ENCODE measurements around the gene PRKCB.

Gene PRKCB

DNA sequence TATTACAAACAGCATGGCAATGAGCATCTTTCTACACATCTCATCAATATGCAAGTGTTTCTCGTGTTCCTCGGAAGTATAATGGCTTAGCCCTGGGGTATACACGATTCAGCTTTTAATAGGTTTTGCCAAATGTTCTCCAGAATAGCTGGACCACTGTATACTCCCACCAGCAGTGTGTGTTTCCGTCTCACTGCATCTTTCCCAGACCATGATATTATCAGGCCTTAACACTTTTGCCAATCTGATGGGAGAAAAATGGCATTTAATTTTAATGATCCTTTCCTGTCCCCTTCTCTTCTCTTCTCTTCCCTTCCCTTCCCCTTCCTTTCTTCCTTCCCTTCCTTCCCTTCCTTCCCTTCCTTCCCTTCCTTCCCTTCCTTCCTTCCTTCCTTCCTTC is 30.8 kb downstream of the PRKCB start:
- DNase-seq: no peak

DNA sequence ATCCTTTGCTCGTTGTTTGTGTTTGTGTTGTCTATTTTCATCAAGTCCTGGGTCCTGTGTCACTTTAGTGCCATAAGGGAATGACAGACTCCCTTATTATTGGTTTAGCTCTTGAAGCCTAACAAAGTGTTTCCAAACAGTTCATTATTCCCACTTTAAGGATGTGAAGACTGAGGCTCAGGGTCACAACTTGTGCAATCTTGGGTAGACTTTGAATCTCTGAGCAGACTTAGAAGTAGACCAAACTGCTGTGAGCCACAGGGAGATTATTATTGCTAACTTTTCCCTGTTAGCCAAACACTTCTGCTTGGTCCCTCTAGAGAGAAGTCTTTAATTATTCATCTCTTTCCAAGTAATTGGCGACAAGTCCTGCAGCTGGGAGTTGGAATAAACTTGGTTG is 31.8 kb downstream of the PRKCB start:
- no peak for DNase-seq

DNA sequence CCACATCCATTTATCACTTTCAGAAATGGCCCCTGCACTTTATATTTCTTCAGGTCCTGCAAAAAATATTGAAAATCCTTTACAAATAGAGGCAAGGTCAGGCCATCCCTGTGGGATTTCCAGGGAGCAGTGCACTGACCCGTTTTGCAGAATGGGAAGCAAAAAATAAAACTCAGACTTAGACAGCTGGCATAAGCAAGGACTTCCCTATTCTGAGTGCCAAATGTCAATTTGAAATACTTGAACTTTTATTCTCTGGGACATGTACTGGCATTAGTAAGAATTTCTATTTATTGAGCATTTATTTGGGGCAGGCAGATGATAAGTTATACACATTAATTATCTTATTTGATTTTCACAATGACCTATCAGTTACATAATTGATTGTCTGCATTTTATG is 32.4 kb downstream of the PRKCB start:
- no peak for DNase-seq

DNA sequence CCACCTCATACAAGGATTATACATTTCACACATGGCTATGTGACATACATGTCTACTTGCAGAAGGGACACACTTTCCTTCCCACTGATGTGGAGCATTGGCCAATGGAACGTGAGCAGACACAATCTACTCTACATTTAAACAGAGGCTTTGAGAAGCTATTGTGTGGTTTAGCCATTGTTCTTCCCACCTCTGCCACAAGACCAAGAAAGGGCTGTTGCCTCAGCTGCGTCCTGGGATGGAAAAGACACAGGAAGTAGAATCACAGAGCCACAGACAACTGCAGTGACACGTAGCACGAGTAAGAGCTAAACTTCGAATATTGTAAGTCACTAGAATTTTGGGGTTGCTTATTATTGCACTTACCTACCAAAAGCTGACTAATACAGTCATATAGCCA is 33.3 kb downstream of the PRKCB start:
- no peak for DNase-seq

DNA sequence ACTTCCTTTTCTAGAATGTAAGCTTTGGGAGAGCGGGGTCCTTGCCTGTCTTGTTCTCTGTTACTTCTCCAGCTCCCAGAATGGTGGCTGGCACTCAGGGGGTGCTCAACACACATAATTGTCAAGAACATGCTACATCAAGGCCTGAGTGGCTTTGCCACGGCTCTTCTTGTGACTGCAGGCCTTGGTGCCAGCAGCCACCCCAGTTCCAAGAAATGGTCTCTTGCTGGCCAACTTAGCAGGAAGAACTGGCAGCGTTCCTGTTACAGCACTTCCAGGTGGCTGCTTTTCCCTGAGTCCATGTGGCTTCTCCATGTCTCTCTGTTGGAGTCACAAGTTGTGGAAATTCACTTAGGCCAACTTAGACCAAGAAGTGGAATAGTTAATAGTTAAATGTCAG is 36.1 kb downstream of the PRKCB start:
- peak in 7 of 14 donors; percentile 6 to 87 (median 37) for DNase-seq

DNA sequence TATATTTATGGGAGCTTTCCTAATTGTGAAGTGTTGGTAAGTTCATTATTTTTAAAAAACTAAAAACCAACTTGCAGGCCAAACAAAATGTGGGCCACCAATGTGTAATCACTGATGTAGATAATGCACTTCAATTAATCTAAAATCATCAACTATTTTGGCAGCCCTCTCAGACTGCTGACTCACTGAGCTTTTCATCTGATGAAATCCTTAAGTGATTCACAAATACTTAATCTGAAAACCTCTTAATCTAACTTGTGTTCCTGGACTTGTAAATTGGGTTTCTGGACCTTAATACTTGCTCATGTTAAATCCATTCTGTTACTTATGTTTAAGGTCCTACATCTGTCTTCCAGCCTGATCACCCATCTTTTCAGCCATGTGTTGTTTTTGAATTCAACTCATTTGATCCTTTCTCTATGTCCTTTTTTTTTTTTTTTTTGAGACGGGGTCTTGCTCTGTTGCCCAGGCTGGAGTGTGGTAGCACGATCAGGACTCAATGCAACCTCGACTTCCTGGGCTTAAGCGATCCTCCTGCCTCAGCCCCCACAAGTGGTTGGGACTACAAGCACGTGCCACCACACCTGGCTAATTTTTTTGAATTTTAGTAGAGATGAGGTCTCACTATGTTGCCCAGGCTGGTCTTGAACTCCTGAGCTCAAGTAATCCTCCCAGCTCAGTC is 39.0 kb downstream of the PRKCB start:
- no peak for DNase-seq

DNA sequence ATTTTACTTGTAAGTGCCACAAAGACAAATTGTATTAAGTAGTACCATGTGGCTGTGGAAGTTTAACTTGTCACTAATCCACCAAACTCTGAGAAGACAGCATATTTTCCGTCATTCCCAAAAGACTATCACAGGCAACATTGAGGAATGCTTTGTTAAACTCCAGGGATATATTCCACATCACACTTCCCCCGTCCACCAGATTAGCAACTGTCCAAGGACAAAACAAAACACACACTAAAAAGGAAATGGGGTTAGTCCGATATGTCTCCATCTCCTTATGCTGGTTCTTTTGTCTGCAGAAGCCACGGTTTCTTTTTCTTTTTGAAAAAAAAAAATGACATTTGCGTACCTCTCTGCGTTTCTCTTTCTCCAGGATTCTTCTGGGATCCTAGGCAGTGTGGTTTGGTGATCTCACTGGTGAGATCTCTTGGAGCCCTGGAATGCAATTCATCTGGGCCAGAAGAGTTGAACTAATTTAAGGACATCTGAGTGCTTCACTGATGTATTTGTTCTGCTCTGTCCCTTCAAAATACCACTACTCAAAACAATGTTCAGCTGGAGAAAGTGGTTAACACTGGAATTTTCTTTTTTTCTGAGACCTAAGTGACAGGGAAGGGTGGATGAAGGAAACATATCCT is 40.6 kb downstream of the PRKCB start:
- no peak for DNase-seq

DNA sequence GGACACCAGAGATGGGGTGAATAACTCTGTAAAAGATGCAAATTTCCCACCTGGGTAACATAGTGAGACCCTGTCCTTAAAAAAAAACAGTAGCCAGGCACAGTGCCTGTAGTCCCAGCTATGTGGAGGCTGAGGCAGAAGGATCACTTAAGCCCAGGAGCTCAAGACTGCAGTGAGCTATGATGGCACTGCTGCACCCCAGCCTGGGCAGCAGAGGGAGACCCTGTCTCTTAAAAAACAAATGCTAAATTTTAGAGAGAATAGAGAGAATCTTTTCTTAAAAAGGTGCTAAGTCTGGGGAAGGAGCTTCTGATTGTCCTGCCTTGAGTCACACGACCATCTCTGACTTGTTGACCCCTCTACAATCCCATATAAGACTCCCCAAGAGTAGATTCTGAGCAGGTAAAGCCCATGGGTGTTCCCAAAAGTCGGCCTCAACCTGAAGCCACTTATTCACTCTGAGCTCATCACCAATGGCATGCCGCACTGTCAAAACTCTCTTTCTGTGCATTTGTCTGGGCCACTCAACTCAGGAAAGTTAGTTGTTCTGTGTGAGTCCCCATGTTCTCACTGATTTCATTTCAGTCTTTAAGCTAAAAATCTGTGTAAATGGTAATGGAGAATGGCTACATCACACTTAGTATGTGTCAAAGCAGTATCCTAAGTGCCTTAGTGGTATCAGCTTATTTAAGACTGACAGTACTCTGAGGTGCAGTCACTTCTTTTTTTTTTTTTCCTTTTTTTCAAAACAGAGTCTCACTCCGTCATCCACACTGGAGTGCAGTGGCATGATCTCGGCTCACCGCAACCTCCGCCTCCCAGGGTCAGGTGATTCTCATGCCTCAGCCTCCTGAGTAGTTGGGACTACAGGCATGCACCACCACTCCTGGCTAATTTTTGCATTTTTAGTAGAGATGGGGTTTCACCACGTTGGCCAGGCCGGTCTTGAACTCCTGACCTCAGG is 41.6 kb downstream of the PRKCB start:
- no peak for DNase-seq

DNA sequence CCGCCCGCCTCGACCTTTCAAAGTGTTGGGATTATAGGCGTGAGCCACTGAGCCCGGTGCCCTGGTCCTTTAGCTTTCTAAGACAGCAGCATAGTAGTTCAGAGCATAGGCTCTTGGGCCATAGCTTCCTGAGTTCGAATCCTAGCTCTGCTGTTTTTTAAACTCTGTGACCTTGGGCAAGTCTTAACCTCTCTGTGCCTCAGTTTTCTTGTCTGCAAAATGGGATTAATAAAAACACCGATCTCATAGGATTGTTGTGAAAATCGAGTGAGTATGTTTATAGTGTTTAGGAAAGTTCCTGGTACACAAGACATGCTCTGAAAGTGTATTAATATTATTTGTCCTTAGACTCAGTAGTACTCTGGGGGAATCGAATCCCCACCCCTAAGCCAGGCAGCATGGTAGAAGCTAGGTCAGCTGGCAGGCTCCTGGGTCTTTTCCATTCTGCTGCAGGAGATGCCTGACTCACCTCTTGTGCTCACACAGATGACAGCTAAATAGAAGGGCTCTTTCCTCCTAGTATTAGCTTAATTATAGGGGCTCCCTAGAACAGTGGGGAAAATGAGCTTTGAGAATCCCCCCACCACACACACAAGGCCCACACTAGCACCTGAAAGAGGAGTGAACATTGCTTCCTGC is 44.1 kb downstream of the PRKCB start:
- DNase-seq: no peak

DNA sequence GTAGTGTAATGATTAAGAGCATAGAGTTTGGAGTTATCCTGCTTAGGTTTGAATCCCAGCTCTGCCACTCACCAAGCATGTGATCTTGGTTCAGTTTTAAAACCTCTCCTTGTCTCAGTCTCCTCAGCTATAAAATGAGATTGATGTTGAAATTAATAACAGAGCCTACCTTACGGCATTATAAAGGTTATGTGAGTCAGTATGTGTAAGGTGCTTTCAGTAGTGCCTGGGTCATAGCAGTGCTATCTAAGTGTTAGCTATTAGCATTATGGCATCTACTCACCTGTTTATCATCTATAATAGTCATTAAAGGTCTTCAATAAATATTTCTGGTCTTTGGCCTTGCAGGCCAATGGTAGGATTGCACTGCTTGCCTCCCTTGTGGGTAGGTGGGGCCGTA is 53.4 kb downstream of the PRKCB start:
- no peak for DNase-seq

DNA sequence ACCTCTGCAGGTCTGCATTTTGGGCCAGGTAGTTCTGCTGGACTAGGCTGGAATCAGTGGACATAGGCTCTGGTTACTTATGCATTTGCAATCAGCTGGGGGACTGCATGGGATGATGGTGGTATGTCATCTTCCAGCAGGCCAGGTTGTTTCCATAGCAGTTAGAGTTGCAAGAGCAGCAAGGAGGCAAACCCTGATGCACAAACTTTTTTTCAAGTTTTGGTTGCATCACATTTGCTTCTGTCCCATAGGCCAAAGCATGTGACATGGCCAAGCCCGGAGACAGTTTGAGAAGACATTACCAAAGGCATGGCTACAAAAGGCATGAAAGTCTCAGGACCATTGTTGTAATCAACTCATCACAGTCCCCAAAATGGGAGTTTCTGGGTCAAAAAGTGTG is 58.2 kb downstream of the PRKCB start:
- no peak for DNase-seq

DNA sequence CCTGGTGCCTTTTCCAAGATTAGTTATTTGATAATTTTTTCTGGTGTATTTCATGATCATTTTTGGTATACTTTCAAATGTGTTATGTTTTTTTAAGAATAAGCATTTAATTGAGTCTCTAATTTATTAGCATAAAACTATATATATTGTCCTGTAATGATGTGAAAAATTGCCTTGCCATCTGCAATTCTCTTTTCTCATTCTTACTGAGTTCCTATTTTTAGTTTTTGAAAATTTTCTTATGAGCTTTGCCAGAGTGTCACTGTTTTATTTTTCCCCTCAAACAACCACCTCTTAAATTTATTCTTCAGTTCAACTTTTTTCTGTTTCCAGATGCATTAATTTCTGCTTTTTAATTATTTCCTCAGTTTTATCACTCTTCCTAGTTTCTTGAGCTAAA is 59.3 kb downstream of the PRKCB start:
- DNase-seq: no peak

DNA sequence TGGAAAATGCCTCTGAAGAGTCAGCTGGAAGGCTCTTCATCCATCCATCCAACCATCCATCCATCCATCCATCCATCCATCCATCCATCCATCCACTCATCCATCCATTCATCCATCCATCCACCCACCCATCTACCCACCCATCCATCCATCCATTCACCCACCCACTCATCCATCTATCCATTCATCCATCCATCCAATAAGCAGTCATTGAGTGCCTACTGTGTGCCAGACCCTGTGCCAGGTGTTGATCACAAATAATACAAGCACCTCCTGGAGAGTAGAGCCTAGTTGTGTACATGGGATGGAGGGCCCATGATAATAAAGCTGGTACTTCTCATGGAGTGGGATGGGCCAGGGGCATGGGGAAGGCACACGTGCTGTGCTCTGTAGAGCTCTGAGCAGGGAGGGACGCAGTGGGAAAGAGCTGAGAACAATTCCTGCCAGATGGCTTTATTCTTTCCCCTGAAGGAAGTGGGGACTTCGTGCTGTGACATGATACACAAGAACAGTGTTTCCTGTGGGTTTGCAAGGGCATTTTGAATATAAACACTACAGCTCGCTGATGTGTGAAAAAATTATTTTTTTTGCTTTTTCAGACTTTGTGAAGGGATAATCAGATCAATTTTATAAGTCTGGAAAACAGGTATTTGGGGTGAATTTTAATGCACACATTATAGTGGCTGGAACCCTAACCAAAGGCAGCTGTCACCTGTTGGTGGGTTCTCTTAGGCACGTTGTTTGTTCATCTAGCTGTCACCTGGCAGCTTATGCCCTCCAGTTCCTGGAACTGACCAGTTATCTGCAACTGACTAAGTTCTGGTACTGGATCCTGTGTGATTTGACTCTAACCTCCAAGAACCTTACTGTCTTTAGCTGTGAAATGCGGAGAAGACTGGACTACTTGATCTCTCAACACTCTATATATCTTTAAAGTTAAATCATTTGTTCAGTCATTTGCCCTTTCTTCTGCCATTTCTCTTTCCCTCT is 61.3 kb downstream of the PRKCB start:
- no peak for DNase-seq

DNA sequence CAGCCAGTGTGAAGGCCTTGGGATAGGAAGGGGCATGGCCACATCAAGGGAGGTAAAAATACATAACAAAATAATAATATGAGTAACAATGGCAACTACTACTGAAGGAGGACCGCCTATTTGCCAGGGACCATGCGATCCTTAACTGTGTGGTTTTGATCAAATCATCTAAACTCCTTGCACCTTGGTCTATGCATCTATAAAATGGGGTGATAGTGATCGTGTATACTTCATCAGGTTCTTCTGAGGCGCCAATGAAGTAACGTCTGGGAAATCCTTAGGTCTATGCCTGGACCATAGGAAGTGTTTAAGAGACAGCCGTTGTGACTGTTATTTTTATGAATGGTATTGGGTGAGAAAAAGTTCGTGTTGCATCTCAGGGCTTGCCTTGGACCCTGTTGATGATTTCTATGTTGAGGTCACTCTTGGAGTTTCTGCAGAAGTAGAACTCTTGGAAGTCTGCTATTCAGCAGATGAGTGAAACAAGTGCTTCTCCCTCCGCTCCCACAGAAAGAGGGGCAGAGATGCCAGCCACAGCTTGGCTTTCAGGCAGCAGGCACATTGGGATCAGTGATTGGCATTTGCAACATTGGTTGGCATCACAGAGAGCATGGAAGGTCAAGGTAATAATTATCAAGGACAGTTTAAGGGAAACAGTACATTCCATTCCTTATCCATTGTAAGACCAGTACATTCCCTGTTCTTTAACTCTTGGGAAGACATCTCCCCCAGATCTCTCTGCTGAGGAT is 63.1 kb downstream of the PRKCB start:
- DNase-seq: no peak

DNA sequence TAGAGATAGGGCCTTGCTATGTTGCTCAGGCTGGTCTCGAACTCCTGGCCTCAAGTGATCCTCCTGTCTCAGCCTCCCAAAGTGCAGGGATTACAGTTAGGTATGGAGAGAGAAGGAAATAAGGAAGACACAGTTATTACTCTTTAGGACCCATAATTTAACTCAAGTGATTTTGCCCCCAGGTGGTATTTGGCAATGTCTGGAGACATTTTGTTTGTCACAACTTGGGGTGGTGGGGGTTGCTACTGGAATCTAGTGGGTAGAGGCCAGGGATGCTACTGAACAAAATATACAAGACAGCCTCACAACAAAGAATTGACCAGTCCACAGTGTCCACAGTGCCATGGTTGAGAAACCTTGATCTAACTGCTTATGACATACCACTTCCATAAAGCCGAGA is 64.1 kb downstream of the PRKCB start:
- no peak for DNase-seq

DNA sequence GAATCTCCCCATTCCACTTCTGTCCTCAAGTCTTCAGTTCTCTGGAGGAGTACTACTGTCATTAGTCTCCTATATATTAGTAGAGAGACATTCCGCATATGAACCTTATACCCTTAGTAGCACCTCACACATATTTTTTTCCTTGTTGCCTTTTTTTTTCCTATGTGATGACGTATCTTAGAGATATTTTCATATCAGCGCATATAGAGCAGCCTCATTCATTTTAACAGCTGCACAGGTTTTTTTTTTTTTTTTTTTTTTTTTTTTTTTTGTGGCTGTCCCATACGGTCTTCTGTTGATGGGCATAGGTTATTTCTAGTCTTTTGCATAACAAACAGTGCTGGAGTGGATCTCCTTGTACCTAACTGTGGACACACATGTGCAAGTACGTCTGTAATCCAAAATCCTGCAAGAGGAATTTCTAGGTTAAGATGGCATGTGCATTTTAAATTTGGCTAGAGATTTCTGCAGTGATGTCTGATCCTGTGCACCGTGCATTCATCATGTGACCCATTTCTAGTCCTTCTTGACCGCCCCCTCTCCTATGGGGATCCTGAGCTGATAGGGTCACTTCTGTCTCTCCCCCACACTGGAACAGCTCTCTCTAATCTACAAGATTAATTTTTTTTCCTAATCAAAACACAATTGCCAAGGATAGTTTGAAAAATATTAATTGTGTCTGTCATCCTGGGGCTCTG is 64.8 kb downstream of the PRKCB start:
- DNase-seq: no peak

DNA sequence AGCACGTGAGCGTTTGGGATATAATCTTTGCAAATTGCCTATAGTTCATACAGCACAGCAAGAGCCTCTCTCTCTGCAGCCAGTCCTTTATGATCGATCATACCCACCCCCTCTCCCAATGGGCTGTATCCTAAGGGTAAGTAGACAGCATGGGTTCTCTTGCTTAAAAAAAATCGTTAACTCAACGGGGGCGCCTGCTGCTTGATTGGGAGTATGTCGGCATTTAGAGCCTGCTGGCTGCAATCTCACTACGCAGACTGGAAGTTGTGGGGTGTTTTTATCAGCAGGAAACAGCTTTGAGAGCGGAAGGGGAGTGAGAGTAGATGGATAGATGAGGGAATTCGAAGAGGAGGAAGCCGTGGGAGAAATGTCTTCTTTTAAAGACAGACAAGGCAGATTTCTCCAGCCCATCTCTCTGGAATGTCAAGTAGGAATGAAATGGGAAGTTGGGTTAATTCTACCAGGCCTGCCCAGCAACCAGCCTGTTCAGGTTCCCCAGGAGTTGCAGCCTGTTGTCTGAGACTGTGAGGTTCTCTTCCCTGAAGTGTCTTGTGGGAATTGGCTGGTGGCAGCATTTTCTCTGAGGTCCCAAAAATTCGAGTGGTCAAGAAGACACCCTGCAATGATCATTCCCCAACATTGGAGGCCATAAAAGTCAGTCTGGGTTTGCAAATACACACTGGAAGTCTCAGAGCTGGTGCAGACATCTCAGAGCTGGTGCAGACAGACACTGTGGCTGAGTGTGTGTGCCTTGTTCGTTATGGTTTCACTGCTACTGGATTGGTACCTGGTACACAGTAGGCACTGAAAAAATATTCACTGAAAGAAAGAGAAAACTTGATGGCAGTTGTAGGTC is 65.6 kb downstream of the PRKCB start:
- no peak for DNase-seq

DNA sequence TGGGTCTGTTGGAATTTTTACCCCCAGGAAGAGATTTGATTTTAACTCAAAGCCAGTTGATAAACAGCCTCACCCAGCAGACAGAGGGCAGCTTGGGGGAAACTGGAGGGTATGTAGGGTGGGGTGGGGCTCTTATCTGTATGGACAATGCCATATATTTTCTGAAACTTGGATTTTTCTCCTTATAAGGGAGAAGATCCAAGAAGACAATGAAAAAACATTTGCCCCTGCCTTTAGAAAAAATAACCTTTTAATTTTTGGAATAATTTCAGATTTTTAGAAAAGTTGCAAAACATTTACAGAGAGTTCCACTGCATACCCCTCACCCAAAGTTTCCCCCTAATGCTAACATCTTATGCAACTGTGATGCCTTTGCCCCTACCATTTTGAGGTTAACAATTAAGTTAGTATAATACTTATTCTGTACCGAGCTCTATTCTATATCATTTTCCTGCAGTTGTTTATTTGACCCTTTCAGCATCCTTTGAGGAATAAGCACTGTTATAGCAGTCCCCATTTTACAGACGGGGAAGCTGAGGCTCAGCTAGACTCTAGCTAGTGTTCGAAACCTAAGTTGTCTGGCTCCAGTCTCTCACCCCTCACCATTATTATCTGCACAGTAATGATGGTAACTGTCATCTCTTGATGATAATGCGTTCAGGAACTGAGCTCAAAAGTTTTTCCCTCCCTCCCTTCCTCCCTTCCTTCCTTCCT is 66.4 kb downstream of the PRKCB start:
- DNase-seq: no peak

Measured in C1 segment of cervical spinal cord (tissue), 14 donors.